Activated naive CD8-positive, alpha-beta T cell treated with anti-CD3 and anti-CD28 coated beads, Interleukin-2, amount 10 ng/mL, durations not matched to agents 7 days and 5 days (primary cell): ENCODE results near the gene RTN4R. TPM values are rescaled to one million over a fixed set of nuclear protein-coding genes. Genes with fewer than 3 reads are reported as not detected.

Experiments
- ATAC-seq: fragments of 150-1000 bp; cut with Tn5 transposase; one replicate; pipeline ENCODE4 v1.10.0; 2021; ENCODE audit warnings: low read depth, moderate library complexity
- POLR2A ChIA-PET: fragments of 350-600 bp; sonication (Branson Sonifier 250); formaldehyde crosslinking; loops from one replicate; lab custom pipeline; 2021; ENCODE audit warnings: antibody characterized with exemption; lab: Charles Lee
- DNase-seq: peaks from one replicate; pipeline ENCODE4 v3.0.0; 2021
- H3K27ac Mint-ChIP-seq: one replicate; pipeline ENCODE4 v1.8.0; 2022; ENCODE audit warnings: mild to moderate bottlenecking, mixed read lengths
- H3K27me3 Mint-ChIP-seq: one replicate; pipeline ENCODE4 v1.8.0; 2022; ENCODE audit warnings: mild to moderate bottlenecking, moderate library complexity, mixed read lengths
- H3K36me3 Mint-ChIP-seq: one replicate; pipeline ENCODE4 v1.8.0; 2021; ENCODE audit warnings: mild to moderate bottlenecking, mixed read lengths
- H3K4me1 Mint-ChIP-seq: one replicate; pipeline ENCODE4 v1.8.0; 2021; ENCODE audit warnings: mixed read lengths
- H3K4me3 Mint-ChIP-seq: one replicate; pipeline ENCODE4 v1.8.0; 2022; ENCODE audit warnings: mild to moderate bottlenecking, moderate library complexity, mixed read lengths
- H3K9me3 Mint-ChIP-seq: one replicate; pipeline ENCODE4 v1.8.0; 2021; ENCODE audit warnings: mixed read lengths
- total RNA-seq, 2 experiments: library from RNA; stranded (reverse); gene quantifications; one replicate each; pipeline ENCODE4 v1.2.3, GENCODE V29; 2021

RTN4R gene
- total RNA-seq, 2 experiments from 2014 or later, result 5.7 to 6.1 TPM

GRCh38 chr22:20246368-20247009, 21.6 kb downstream of the RTN4R start:
- Mint-ChIP-seq H3K4me3 (no peak overlapping the region), H3K9me3 (no peaks in the 10 kb centered on the region), H3K27me3 (no peaks in the 10 kb centered on the region), H3K4me1 (peaks cover 35% of the 10 kb centered on the region), H3K27ac (no peak overlapping the region), H3K36me3 (no peaks in the 10 kb centered on the region)
- no peak for DNase-seq
- ATAC-seq, result no peak
- POLR2A ChIA-PET, result no interaction called here

- H3K4me3 Mint-ChIP-seq, result peak overlapping the region; percentile 39
- ATAC-seq (no peak), DNase-seq (no peak)
- H3K27ac Mint-ChIP-seq, result peak overlapping the region; percentile 96
- peaks cover 35% of the 10 kb centered on the region for H3K4me1 Mint-ChIP-seq
- H3K9me3 Mint-ChIP-seq, result no peaks in the 10 kb centered on the region
- H3K27me3 Mint-ChIP-seq, result no peaks in the 10 kb centered on the region
- POLR2A ChIA-PET, result no interaction called here
- H3K36me3 Mint-ChIP-seq, result no peaks in the 10 kb centered on the region
Observed at GRCh38 chr22:20245577-20246367, 22.3 kb downstream of the RTN4R start.

DNA sequence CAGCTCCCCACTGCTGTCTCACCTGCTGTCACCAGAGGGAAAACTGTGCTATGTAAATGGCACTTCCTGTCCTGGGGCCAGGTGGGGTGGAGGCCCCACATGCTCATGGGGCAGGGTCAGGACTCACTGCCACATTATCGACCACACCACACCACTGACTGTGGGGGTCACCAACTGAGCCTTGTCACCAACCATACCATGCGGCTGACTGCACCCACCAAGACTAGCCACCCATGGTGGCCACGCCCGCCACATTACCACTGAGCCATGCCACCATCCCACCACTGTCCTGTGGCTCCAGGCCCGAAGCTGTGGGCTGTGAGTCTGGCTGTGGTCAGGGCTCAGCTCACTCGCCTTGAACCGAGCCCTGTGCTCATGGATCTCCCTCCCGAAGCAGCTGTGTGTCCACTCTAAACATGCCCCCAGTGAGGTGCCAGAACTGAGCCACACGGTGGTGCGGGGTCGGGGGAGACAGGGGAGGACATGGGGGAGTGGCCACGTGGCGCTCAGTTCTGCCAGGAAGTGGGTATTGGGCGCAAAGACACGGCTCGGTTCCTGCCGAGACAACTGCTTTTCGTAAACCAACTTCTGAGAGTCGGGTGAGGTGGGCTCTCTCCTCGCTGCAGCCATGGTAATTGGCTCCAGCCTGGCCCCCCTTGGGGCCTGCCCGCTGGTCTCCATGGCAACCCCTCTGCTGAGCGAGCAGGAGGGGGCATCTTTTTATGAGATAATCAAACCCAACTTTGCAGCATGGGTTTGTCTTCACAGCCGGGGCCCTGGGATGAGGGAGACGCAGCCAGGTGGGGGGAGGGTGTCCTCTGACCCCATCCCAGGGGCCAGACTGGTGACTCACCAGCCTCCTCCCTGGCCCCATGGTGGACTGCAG, 23.2 kb downstream of the RTN4R start:
- Mint-ChIP-seq H3K36me3 (no peaks in the 10 kb centered on the region), H3K4me1 (peaks cover 35% of the 10 kb centered on the region), H3K9me3 (no peaks in the 10 kb centered on the region), H3K27ac (peak overlapping the region; percentile 96), H3K27me3 (no peaks in the 10 kb centered on the region), H3K4me3 (peak overlapping the region; percentile 77)
- ATAC-seq (peak; percentile 59), DNase-seq (peak; percentile 75)
- POLR2A ChIA-PET, result interaction anchor here (1.0 to 1.9 kb wide), 3 partner anchors 24 to 75 kb away, joined by 3 to 8 read pairs (median 4); partner anchors contain the start of gene DGCR6L

DNA sequence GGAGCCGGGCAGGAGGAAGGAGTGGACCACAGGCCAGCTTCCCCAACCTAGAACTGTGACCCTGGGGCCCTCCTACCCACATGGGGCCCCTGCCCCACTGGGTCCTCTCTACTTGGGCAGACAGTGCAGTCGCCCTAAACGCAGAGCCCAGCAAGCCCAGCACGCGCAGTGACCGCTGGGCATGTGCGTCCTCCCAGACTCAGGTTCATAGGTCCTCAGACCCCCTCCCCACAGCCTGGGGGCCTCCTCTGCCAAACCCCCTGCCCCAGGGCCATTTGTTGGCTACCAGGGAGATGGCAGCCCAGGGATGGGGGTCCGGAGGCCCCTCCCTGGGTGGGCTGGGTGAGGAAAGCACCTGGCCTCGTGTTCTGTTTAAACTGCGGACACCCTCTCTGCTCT, 23.9 kb downstream of the RTN4R start:
- Mint-ChIP-seq H3K9me3 (no peaks in the 10 kb centered on the region), H3K4me1 (peaks cover 35% of the 10 kb centered on the region), H3K27ac (peak overlapping the region; percentile 96), H3K4me3 (peak overlapping the region; percentile 77), H3K36me3 (no peaks in the 10 kb centered on the region), H3K27me3 (no peaks in the 10 kb centered on the region)
- no peak for ATAC-seq
- no peak for DNase-seq
- POLR2A ChIA-PET, result interaction anchor here (0.8 to 1.9 kb wide), 4 partner anchors 25 to 222 kb away, joined by 3 to 8 read pairs (median 4); partner anchors contain the start of gene DGCR6L

GRCh38 chr22:20243537-20244249, 24.4 kb downstream of the RTN4R start:
- Mint-ChIP-seq H3K27me3 (no peaks in the 10 kb centered on the region), H3K36me3 (no peaks in the 10 kb centered on the region), H3K4me3 (peak overlapping the region; percentile 77), H3K27ac (peak overlapping the region; percentile 96), H3K4me1 (peaks cover 35% of the 10 kb centered on the region), H3K9me3 (no peaks in the 10 kb centered on the region)
- ATAC-seq, result peak; percentile 73
- peak; percentile 70 for DNase-seq
- POLR2A ChIA-PET, result interaction anchor here (0.8 to 1.9 kb wide), 4 partner anchors 26 to 222 kb away, joined by 3 to 8 read pairs (median 4); partner anchors contain the start of gene DGCR6L

GRCh38 chr22:20243176-20243536, 25.0 kb downstream of the RTN4R start:
- Mint-ChIP-seq H3K27ac (peak overlapping the region; percentile 96), H3K4me3 (peak overlapping the region; percentile 77), H3K9me3 (no peaks in the 10 kb centered on the region), H3K4me1 (peaks cover 35% of the 10 kb centered on the region), H3K36me3 (no peaks in the 10 kb centered on the region), H3K27me3 (no peaks in the 10 kb centered on the region)
- ATAC-seq, result no peak
- POLR2A ChIA-PET, result interaction anchor here (1.9 kb wide), 1 partner anchor 77 kb away, joined by 8 read pairs; the partner anchor contains the start of gene DGCR6L
- DNase-seq, result no peak

DNA sequence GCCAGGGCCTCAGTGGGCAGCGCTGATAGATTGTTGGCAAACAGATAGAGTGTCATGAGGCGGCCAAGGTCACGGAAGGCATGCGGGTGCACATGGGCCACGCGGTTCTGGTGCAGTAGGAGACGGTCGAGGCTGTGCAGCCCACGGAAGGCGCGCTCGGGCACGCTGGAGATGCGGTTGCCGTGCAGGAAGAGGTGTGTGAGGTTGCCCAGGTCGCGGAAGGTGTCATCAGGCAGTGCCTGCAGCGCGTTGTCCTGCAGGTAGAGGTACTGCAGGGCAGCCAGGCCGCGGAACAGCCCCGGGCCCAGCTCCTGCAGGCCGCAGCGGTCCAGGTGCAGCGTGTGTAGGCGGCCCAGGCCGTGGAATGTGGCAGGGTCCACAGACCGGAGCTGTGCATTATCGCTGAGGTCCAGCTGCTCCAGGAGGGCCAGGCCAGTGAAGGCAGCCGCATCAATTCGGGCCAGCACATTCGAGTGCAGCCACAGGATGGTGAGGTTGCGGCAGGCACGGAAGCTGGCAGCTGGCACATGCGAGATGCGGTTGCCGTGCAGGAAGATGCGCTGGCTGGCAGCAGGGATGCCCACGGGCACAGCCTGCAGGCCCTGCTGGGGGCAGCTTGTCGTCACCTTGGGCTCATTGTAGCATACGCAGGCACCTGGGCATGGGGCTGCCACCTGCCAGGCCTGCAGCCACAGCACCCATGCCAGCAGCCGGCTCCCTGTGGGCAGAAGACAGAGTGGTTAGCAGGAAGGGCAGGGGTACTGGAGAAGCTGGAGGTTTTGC, 25.5 kb downstream of the RTN4R start:
- Mint-ChIP-seq H3K4me3 (peak overlapping the region; percentile 77), H3K27ac (peak overlapping the region; percentile 96), H3K4me1 (peaks cover 35% of the 10 kb centered on the region), H3K9me3 (no peaks in the 10 kb centered on the region), H3K27me3 (no peaks in the 10 kb centered on the region), H3K36me3 (no peaks in the 10 kb centered on the region)
- no peak for ATAC-seq
- POLR2A ChIA-PET, result no interaction called here
- DNase-seq, result peak; percentile 51

DNA sequence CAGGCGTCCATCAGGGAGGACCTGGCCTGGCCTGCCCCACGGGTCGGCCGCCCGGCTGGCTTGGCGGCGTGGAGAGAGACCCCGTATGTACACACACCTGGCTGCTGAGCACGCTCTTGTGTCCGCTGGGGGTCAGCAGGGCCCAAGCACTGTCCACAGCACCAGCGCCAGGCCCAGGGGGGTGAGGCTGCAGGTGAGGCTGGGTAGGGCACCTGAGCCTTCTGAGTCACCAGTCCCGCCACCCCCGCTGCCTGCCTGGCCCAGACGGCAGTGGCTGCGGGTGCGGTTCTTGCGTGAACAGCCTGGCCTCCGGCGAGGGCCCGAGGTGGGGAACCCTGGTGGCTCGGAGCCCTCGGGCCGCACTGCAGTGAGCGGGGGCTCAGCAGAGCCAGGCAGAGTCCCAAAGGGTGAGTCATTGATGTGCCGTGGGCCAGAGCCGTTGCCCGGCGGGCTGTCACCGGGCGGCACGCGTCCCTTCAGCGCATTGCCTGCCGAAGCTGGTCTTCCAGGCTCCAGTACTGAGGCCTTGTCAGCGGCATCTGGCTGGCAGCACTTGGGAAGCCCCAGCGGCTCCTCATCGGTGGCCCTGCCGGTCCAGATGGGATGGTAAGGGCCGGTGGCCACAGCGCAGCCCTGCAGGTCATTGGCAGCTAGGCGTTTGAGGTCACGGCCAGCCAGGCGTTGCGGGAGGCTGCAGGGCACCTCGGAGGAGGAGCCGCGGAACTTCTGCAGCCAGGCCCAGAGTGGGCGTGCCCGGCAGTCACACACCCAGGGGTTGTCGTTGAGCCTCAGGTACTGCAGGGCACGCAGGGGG, 26.3 kb downstream of the RTN4R start:
- no peak for ATAC-seq
- Mint-ChIP-seq H3K36me3 (no peaks in the 10 kb centered on the region), H3K27me3 (no peaks in the 10 kb centered on the region), H3K27ac (peak overlapping the region; percentile 96), H3K4me3 (peak overlapping the region; percentile 77), H3K9me3 (no peaks in the 10 kb centered on the region), H3K4me1 (peaks cover 35% of the 10 kb centered on the region)
- POLR2A ChIA-PET, result no interaction called here
- no peak for DNase-seq

GRCh38 chr22:20240900-20241299, 27.2 kb downstream of the RTN4R start:
- Mint-ChIP-seq H3K36me3 (no peaks in the 10 kb centered on the region), H3K4me3 (no peak overlapping the region), H3K9me3 (no peaks in the 10 kb centered on the region), H3K27me3 (no peaks in the 10 kb centered on the region), H3K4me1 (peaks cover 35% of the 10 kb centered on the region), H3K27ac (peak overlapping the region; percentile 61)
- POLR2A ChIA-PET, result no interaction called here
- ATAC-seq (no peak), DNase-seq (no peak)

DNA sequence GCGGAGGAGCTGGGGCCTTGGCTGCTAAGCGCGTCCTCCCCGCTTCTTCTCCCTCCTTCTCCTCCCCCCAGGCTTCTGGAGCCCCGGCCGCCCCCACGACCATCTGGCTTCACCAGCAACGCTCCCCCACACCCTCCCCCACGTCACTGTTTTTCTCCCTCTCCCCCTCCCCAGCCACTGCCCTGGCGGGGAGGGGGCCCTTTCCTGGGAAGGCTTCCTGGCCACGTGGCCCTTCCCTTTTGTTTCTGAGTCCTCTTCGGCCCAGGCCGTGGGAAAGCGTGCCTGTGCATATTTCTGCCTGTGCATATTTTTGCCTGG, 27.7 kb downstream of the RTN4R start:
- H3K4me1 Mint-ChIP-seq, result peaks cover 30% of the 10 kb centered on the region
- H3K27me3 Mint-ChIP-seq, result no peaks in the 10 kb centered on the region
- no peak for DNase-seq
- no peak for ATAC-seq
- POLR2A ChIA-PET, result no interaction called here
- no peak overlapping the region for H3K4me3 Mint-ChIP-seq
- no peaks in the 10 kb centered on the region for H3K36me3 Mint-ChIP-seq
- no peaks in the 10 kb centered on the region for H3K9me3 Mint-ChIP-seq
- peak overlapping the region; percentile 61 for H3K27ac Mint-ChIP-seq

GRCh38 chr22:20239676-20240446, 28.3 kb downstream of the RTN4R start:
- Mint-ChIP-seq H3K4me3 (peak overlapping the region; percentile 48), H3K9me3 (no peaks in the 10 kb centered on the region), H3K4me1 (peaks cover 25% of the 10 kb centered on the region), H3K27ac (peak overlapping the region; percentile 89), H3K27me3 (no peaks in the 10 kb centered on the region), H3K36me3 (no peaks in the 10 kb centered on the region)
- no peak for ATAC-seq
- POLR2A ChIA-PET, result interaction anchor here (0.7 to 1.8 kb wide), 2 partner anchors 33 to 82 kb away, joined by 3 to 10 read pairs; no protein-coding TSS in a partner anchor
- DNase-seq, result no peak
